Measurements from ENCODE around the gene MVB12B. TPM values are rescaled to one million over a fixed set of nuclear protein-coding genes. Genes with fewer than 3 reads are reported as not detected.
"Not testable (repeated sequence)": the region's sequence is repeated elsewhere in the genome, so short reads cannot be mapped to it uniquely, and the experiment has no call there.

MVB12B gene
- total RNA-seq, 1 donor from 2014 or later, result 47.5 TPM

GRCh38 chr9:126472198-126472947, 145.7 kb downstream of the MVB12B start:
- H3K27me3 ChIP-seq, result no peaks in the 10 kb centered on the region
- peaks cover 30% of the 10 kb centered on the region for H3K4me1 ChIP-seq
- no peak overlapping the region for H3K4me3 ChIP-seq
- peak overlapping the region; percentile 58 for H3K27ac ChIP-seq
- ATAC-seq (no peak), DNase-seq (no peak)
- H3K9me3 ChIP-seq, result no peaks in the 10 kb centered on the region
- TF ChIP-seq, protein P1, sequence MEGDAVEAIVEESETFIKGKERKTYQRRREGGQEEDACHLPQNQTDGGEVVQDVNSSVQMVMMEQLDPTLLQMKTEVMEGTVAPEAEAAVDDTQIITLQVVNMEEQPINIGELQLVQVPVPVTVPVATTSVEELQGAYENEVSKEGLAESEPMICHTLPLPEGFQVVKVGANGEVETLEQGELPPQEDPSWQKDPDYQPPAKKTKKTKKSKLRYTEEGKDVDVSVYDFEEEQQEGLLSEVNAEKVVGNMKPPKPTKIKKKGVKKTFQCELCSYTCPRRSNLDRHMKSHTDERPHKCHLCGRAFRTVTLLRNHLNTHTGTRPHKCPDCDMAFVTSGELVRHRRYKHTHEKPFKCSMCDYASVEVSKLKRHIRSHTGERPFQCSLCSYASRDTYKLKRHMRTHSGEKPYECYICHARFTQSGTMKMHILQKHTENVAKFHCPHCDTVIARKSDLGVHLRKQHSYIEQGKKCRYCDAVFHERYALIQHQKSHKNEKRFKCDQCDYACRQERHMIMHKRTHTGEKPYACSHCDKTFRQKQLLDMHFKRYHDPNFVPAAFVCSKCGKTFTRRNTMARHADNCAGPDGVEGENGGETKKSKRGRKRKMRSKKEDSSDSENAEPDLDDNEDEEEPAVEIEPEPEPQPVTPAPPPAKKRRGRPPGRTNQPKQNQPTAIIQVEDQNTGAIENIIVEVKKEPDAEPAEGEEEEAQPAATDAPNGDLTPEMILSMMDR (IDR thresholded peaks at IDR 0.05), result no peak
- H3K36me3 ChIP-seq, result no peaks in the 10 kb centered on the region
- intact Hi-C loops (cut with DNase I), result no loop called here

DNA sequence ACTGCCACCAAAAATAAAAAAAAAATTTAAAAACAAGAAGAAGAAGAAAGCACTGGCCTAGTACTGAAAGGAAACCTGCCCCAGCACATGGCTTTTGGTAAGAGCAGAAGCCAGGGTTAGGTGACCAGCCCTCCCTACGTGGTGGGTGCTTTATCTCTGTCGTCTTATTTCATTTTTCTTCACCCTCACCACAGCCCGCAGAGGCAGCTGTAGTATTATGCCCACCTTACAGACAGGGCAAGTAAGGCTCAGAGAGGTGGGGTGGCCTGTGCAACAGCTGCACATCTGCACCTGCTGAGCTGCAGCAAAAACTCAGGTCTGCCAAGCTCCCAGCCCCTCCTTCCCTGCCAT, 146.3 kb downstream of the MVB12B start:
- no peaks in the 10 kb centered on the region for H3K27me3 ChIP-seq
- no peak overlapping the region for H3K27ac ChIP-seq
- TF ChIP-seq, protein P1 (IDR thresholded peaks at IDR 0.05), result no peak
- no peaks in the 10 kb centered on the region for H3K9me3 ChIP-seq
- intact Hi-C loops (cut with DNase I), result no loop called here
- no peak for DNase-seq
- ATAC-seq, result no peak
- H3K4me1 ChIP-seq, result peaks cover 30% of the 10 kb centered on the region
- no peaks in the 10 kb centered on the region for H3K36me3 ChIP-seq
- H3K4me3 ChIP-seq, result no peak overlapping the region

DNA sequence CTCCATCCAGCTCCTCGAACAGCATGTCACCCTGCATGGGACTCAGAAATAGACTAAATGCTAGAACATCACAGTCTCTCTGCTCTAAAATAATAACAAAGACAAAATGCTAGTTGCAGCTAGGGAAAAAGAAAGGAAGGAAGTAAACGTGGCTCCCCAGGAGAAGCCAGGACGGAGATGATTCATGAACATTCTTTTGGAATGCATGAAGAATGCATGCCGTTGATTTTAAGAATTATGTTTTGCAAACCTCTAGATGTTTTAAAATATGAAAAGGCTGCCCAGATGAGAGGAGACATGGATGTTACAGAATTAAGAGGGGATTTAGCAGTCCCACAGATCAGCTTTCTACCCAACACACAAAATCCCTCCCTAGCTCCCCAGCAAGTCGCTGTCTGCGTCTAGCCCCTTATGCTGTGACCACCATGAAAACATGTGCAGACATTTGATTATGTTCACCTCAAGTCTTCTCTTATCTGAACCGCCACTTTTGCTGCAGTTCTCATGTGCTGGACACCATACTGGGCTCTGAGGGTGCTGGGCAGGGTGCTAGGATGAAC, 147.7 kb downstream of the MVB12B start:
- no peak for DNase-seq
- Histone ChIP-seq H3K9me3 (no peaks in the 10 kb centered on the region), H3K4me3 (no peak overlapping the region), H3K27ac (peak overlapping the region; percentile 11), H3K27me3 (no peaks in the 10 kb centered on the region), H3K36me3 (no peaks in the 10 kb centered on the region), H3K4me1 (peaks cover 26% of the 10 kb centered on the region)
- TF ChIP-seq, protein P1 (IDR thresholded peaks at IDR 0.05), result no peak
- ATAC-seq, result no peak
- intact Hi-C loops (cut with DNase I), result no loop called here

DNA sequence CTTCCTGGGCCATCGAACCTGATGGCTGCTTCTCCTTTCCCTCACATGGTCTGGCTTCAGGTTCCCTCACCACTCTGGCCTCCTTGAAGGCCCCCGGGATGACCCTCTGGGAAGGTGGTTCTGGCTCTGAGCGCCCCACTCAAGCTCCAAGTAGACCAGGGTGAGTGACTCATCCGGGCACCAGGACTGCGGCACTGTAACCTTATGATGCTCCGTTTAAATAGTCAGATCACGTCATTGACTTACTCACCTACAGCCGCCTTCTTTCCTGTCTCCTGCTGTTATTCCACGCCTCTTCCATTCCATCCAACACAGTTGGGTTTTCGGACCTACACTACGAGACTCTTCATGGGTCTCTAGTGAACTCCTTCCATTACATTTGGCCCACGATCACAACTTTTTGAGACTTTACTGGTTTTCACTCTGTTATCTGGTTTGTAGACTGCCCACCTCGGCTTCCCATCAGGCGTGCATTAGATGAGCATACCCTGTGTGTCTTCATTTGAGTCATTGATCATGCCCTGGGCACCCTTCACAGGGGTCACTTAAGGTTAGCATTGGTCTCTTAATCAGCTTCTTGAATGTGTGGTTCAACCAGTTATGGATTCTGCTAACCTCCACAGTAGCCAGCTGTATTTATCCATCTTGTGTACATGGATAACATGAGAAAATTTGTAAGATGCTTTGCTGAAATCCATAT, 148.3 kb downstream of the MVB12B start:
- no peaks in the 10 kb centered on the region for H3K9me3 ChIP-seq
- no peaks in the 10 kb centered on the region for H3K27me3 ChIP-seq
- H3K36me3 ChIP-seq, result no peaks in the 10 kb centered on the region
- no peak overlapping the region for H3K4me3 ChIP-seq
- DNase-seq, result no peak
- intact Hi-C loops (cut with DNase I), result no loop called here
- H3K27ac ChIP-seq, result no peak overlapping the region
- peaks cover 21% of the 10 kb centered on the region for H3K4me1 ChIP-seq
- TF ChIP-seq, protein P1 (IDR thresholded peaks at IDR 0.05), result no peak
- ATAC-seq, result no peak

GRCh38 chr9:126475933-126476555, 149.4 kb downstream of the MVB12B start:
- Histone ChIP-seq H3K36me3 (no peaks in the 10 kb centered on the region), H3K9me3 (no peaks in the 10 kb centered on the region), H3K4me3 (no peak overlapping the region), H3K27ac (no peak overlapping the region), H3K4me1 (peaks cover 12% of the 10 kb centered on the region), H3K27me3 (no peaks in the 10 kb centered on the region)
- no peak for DNase-seq
- intact Hi-C loops (cut with DNase I), result no loop called here
- ATAC-seq, result no peak
- TF ChIP-seq, protein P1 (IDR thresholded peaks at IDR 0.05), result no peak

- H3K4me1 ChIP-seq; H3K27ac ChIP-seq; H3K27me3 ChIP-seq; DNase-seq; H3K9me3 ChIP-seq; H3K4me3 ChIP-seq; intact Hi-C loops (cut with DNase I); ATAC-seq; H3K36me3 ChIP-seq: not testable (repeated sequence)
Observed at GRCh38 chr9:126477432-126477831, 150.8 kb downstream of the MVB12B start.
